Endometrial microvascular endothelial cells (primary cell): ENCODE measurements around the gene ZBTB45. TPM values are rescaled to one million over a fixed set of nuclear protein-coding genes. Genes with fewer than 3 reads are reported as not detected.

Experiments used
- in situ Hi-C: cut with HindIII; loops from 2 replicates; pipeline ENCODE4 v1.10.0; 2017; ENCODE audit warnings: low sequenced_read_pairs, low pct_unique_long_range_greater_than_20kb; ENCODE audit errors: inconsistent ontology term
- total RNA-seq: library from RNA; depleted of rRNA; stranded (reverse); fragments of >200 nt; gene quantifications from one replicate; pipeline ENCODE4 v1.2.3, GENCODE V29; 2015; ENCODE audit errors: inconsistent ontology term

ZBTB45 gene
- total RNA-seq, 1 donor from 2014 or later: 10.3 TPM

DNA sequence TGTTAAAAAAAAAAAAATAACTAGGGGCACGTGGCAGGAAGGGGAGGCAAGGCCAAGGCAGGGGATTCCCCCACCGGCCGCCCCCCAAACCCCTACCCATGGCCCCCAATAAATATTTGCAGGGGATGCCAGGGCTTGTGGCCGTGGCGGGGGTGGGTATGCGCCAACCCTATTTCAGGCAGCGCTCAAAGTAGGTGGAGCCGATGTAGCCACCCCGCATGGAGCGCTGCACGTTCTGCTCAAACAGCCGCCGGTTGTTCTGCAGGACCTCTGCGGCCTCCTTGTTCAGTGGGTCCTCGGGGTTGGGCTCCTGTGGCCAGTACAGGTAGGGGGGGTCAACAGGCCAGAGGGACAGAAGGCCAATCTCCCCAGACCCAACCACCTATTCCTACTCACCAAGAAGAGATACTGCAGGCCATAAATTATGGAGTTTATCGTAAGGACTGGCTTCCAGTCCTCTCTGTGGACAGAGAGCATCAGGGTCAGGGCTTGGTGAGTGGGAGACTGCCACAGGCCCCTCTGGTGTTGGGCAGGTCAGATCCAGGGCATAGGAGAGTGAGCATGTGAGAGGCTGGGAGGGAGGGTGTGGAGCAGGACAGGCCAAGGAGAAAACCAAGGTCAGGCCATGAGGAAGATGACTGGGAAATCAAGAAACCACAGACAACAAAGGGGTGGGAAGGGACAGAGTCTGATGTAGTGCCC is 36.5 kb upstream of the ZBTB45 start:
- in situ Hi-C loops: no loop called here

- in situ Hi-C loops: no loop called here
Measured at GRCh38 chr19:58555369-58555885, 35.8 kb upstream of the ZBTB45 start.

DNA sequence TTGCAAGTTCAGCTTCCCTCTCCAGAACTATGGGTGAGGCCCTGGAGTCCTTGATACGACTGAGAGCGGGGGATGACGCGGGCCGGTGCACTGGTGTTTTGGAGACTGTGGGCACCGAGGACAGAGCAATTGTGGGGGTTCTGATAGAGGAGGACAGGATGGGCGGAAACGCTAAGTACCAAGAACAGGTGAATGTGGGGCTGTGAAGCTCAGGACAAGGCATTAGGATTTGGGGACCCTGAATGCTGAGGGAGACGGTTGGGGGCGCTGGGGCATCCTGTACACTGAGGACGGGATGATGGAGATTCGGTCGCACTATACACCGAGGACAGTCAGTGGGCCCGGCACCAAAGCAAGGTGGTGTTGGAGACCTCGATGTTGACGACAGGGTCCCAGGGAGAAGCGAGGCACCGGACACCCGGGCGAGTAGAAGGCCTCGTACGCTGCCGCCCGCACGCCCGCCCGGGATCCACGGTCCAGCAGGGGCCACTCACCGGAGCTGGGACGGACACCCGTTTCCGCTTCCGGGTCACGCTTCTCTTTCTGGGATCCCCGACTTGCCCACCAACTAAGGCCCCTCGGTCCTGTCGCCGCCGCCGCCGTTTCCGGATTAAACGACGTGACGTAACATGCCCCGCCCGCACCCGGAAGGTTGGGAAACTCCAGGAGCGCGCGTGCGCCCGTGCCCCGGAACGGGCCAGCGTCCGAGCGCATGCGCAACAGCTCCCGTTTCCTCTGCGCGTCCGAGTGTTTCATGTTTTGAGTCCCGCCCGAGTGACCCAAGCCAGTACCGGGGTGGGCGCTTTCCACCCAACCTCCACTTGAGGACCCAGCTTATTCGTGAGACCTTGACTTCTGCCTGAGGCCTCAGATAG is 35.1 kb upstream of the ZBTB45 start, which contains the start of gene CHMP2A:
Gene CHMP2A (minus strand): TSS at position 612 of the 875 bp plus-strand sequence. CDS start 893 bp downstream, outside the sequence.
- in situ Hi-C loops: no loop called here

GRCh38 chr19:58553799-58554493 is 34.3 kb upstream of the ZBTB45 start:
- in situ Hi-C loops: no loop called here

DNA sequence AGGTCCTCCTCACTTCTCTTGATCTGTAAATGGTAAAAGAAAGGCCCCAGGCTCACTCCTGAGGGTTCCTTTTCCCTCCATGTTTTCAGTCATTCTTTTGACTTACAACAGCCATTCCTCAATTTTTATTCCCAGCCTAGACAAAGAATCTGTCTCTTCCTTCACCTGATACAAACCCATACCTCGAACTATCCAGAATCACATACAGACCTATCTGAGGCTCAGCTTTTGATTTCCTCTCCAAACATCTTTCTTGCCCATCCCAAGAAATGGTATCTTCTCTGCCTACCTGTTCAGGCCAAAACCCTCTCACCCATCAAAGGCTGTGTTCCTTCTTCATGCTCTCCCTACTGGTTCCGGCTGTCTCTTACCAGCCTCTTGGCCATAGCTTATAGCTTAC is 33.0 kb upstream of the ZBTB45 start:
- in situ Hi-C loops: no loop called here

DNA sequence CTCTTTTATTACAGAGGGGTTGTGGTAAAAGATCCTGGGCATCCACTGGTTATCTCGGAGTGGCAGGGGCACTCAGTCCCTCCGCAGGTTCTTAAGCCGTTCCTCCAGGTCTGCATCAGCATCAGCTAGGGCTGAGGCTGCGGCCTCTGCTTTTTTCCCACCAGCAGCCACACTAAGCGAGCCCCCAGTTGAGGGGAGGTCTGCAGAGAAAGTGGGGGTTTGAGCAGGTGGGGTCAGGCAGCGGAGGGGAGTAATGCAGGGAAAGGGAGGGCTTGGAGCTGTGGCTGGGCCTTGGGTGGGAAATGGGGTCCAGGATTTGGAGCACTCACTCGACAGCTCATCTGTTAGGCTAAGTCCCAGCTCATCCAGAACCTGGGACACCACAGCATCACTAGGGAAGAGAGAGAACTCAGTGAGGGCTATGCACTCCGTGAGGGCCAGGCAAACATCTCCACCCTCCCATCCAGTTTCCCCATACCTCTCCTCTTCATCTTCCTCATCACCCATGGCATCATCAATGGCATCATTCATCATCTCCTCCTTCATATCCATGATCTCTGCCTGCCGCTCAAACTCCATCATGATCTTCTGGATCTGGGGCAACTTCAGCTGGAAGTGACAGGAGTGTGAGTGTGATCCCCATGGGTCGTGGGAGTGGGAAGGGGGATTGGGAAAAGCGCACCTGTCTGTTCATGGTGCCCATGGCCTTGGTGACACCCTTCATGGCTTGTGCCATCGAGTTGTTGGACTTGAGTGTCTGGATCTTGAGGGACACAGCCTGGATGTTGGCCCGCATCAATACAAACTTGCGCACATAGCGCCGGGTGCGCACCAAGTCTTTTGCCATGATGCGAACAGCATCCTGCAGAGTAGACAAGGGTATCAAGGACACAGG is 32.2 kb upstream of the ZBTB45 start:
- in situ Hi-C loops: no loop called here

DNA sequence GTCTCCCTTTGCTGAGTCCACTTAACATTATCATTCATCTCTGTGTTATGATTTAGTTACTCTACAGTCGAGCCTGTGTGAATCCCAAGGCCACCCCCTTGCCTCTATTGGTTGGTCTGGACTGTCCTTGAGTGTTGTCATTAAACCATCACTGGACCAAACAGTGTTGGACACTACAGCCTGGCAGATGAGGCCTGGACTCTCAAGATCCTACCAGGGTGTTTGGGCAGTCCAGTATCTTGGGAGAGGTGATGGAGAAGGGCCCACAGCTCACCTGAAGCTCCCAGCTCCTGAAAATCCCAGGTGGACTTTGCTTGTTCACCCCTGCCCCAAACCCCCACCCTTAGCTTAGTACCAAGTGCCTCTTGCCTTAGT is 31.5 kb upstream of the ZBTB45 start:
- in situ Hi-C loops: no loop called here

GRCh38 chr19:58550362-58551122 is 30.9 kb upstream of the ZBTB45 start:
- in situ Hi-C loops: no loop called here

GRCh38 chr19:58549664-58550361 is 30.2 kb upstream of the ZBTB45 start:
- in situ Hi-C loops: no loop called here

- in situ Hi-C loops: no loop called here
Measured at GRCh38 chr19:58548859-58549663, 29.5 kb upstream of the ZBTB45 start.

DNA sequence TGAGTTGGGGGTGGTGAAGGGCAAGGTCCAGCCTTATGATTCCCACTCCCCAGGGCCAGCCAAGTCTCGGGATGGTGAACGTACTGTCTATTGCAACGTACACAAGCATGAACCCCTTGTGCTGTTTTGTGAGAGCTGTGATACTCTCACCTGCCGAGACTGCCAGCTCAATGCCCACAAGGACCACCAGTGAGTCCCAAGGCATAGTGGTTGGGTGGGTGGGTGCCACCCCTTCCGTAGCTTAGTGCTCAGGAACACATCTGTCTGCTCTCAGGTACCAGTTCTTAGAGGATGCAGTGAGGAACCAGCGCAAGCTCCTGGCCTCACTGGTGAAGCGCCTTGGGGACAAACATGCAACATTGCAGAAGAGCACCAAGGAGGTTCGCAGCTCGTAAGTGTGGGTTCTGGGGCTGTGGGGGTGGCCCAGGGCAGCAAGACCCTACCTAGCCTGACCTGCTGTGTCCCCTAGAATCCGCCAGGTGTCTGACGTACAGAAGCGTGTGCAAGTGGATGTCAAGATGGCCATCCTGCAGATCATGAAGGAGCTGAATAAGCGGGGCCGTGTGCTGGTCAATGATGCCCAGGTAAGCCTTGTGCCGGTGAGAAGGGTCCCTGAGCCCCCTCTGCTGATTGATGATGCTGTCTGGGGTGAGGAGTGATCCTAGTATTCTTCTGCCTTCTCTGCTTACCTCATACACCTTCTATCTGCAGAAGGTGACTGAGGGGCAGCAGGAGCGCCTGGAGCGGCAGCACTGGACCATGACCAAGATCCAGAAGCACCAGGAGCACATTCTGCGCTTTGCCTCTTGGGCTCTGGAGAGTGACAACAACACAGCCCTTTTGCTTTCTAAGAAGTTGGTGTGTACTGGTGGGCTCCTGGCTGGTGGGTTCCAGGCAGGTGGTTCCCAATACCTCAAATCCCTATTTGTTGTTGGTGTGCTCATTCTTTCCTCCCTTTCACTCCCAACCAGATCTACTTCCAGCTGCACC is 28.0 kb upstream of the ZBTB45 start:
- in situ Hi-C loops: no loop called here

DNA sequence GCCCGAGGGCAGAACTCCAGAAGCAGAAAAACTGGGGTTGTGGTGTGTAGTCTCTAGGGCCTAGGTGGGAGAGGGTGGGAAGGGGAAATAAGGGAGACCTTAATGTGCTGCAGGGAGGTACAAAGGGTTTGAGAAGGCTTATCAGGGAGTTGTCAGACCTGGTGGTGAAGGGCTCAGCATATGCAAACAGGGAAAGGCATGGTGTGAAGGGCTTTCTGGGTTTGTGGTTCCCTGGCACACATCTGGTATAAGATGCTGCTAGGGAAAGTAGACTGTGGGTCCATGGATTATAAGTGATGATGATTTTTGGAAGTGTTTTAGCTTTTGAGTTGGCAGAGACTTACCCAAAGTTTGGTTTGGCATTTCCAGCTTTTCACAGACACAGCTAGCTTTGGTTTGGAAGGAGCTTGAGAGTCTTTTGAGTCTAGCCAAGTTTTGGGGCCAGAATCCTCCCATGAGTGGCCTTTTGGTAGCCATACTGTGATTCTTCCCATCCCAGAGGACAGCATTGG is 26.5 kb upstream of the ZBTB45 start:
- in situ Hi-C loops: no loop called here

DNA sequence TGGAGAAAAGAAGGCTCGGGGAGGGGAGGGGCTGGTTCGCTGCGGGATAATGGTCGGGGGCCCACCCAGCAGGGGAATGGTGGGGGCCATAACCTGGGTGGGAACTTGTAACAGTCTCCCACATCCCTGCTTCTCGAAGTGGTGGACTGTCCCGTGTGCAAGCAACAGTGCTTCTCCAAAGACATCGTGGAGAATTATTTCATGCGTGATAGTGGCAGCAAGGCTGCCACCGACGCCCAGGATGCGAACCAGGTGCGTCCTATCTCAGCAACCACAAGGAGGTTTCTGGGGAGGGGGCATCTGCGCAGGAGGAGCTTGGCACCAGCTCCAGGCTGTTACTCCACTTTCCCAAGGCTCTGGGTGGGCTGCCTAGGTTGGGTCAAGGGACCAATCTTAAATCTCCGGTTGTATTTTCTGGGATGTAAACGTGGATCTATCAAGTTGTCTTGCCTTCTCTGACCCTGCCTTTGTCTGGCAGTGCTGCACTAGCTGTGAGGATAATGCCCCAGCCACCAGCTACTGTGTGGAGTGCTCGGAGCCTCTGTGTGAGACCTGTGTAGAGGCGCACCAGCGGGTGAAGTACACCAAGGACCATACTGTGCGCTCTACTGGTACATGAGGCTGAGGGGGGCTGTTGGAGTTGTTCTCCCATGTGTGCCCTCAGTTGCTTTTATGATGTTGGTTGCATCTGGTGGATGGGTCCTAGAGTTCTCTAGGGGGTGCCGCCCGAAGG is 25.8 kb upstream of the ZBTB45 start:
- in situ Hi-C loops: no loop called here

DNA sequence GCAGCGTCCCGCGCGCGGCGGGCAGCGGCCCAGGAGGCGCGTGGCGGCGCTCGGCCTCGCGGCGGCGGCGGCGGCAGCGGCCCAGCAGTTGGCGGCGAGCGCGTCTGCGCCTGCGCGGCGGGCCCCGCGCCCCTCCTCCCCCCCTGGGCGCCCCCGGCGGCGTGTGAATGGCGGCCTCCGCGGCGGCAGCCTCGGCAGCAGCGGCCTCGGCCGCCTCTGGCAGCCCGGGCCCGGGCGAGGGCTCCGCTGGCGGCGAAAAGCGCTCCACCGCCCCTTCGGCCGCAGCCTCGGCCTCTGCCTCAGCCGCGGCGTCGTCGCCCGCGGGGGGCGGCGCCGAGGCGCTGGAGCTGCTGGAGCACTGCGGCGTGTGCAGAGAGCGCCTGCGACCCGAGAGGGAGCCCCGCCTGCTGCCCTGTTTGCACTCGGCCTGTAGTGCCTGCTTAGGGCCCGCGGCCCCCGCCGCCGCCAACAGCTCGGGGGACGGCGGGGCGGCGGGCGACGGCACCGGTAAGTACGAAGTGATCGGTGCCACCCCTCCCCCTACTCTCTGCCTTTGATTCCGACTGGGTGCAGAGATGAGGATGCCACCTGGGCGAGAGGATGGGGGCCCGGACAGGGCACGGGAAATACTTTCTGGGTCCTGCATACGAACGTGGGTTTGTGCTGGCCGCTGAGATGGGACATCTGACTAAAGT is 25.1 kb upstream of the ZBTB45 start:
- in situ Hi-C loops: no loop called here
